HG02943 (cell line): ENCODE measurements around the gene QSOX2.
"Not testable (repeated sequence)": the region's sequence is repeated elsewhere in the genome, so short reads cannot be mapped to it uniquely, and the experiment has no call there.

ENCODE experiments used
- ATAC-seq: cut with Tn5 transposase; IDR thresholded peaks from one replicate; pipeline ENCODE4 v1.9.1; 2021; ENCODE audit warnings: mild to moderate bottlenecking, low read depth, moderate library complexity; ENCODE audit not compliant: unreplicated experiment

Gene QSOX2

GRCh38 chr9:136282272-136282861 lies 36.8 kb upstream of the QSOX2 start:
- ATAC-seq, result no peak

- ATAC-seq, result no peak
Measured at GRCh38 chr9:136281421-136282271, 36.0 kb upstream of the QSOX2 start.

- ATAC-seq, result no peak
Measured at GRCh38 chr9:136280535-136281315, 35.1 kb upstream of the QSOX2 start.

- ATAC-seq, result no peak
Measured at GRCh38 chr9:136279471-136279870, 33.9 kb upstream of the QSOX2 start.

GRCh38 chr9:136278894-136279293 lies 33.3 kb upstream of the QSOX2 start:
- ATAC-seq, result no peak

- no peak for ATAC-seq
Measured at GRCh38 chr9:136278221-136278620, 32.6 kb upstream of the QSOX2 start.

GRCh38 chr9:136277746-136278145 lies 32.1 kb upstream of the QSOX2 start:
- ATAC-seq, result no peak

- ATAC-seq, result no peak
Measured at GRCh38 chr9:136276716-136277115, 31.1 kb upstream of the QSOX2 start.

- ATAC-seq, result no peak
Measured at GRCh38 chr9:136275655-136276429, 30.2 kb upstream of the QSOX2 start.

GRCh38 chr9:136274786-136275654 lies 29.4 kb upstream of the QSOX2 start:
- no peak for ATAC-seq

GRCh38 chr9:136273921-136274785 lies 28.5 kb upstream of the QSOX2 start:
- no peak for ATAC-seq

GRCh38 chr9:136273244-136273865 lies 27.7 kb upstream of the QSOX2 start:
- ATAC-seq, result no peak

- ATAC-seq, result no peak
Measured at GRCh38 chr9:136270173-136270705, 24.6 kb upstream of the QSOX2 start.

GRCh38 chr9:136268735-136269134 lies 23.1 kb upstream of the QSOX2 start:
- no peak for ATAC-seq

GRCh38 chr9:136268318-136268717 lies 22.7 kb upstream of the QSOX2 start:
- ATAC-seq, result no peak

GRCh38 chr9:136267261-136268111 lies 21.9 kb upstream of the QSOX2 start:
- peak; percentile 63 for ATAC-seq

GRCh38 chr9:136266641-136267040 lies 21.0 kb upstream of the QSOX2 start:
- ATAC-seq, result not testable (repeated sequence)
